ENCODE results near the gene ATP2B1.

The ATP2B1 gene

GRCh38 chr12:89619764-89620163, 88.9 kb downstream of the ATP2B1 start:
- no peaks in the 10 kb centered on the region for H3K27me3 ChIP-seq (ENCODE audit: insufficient read depth, poor library complexity, severe bottlenecking)
- peaks cover 3% of the 10 kb centered on the region for H3K4me1 ChIP-seq (ENCODE audit: insufficient read depth, poor library complexity, severe bottlenecking)
- H3K27ac ChIP-seq (ENCODE audit: poor library complexity, severe bottlenecking) = no peak overlapping the region
- DNase-seq (ENCODE audit: low spot score) (no peak), ATAC-seq (ENCODE audit: low read depth) (no peak)
- no peaks in the 10 kb centered on the region for H3K9me3 ChIP-seq (ENCODE audit: severe bottlenecking)
- TF ChIP-seq CTCF (IDR thresholded peaks at IDR 0.05; ENCODE audit: poor library complexity, severe bottlenecking) = no peak
- peaks cover 74% of the 10 kb centered on the region for H3K36me3 ChIP-seq (ENCODE audit: low read depth)
- no peak overlapping the region for H3K4me3 ChIP-seq (ENCODE audit: severe bottlenecking)

- Histone ChIP-seq H3K27me3 (ENCODE audit: insufficient read depth, poor library complexity, severe bottlenecking) (no peaks in the 10 kb centered on the region), H3K4me3 (ENCODE audit: severe bottlenecking) (no peak overlapping the region), H3K9me3 (ENCODE audit: severe bottlenecking) (no peaks in the 10 kb centered on the region), H3K36me3 (ENCODE audit: low read depth) (peaks cover 73% of the 10 kb centered on the region), H3K27ac (ENCODE audit: poor library complexity, severe bottlenecking) (no peak overlapping the region), H3K4me1 (ENCODE audit: insufficient read depth, poor library complexity, severe bottlenecking) (peaks cover 3% of the 10 kb centered on the region)
- TF ChIP-seq CTCF (IDR thresholded peaks at IDR 0.05; ENCODE audit: poor library complexity, severe bottlenecking) = no peak
- ATAC-seq (ENCODE audit: low read depth) = no peak
- no peak for DNase-seq (ENCODE audit: low spot score)
Measured at GRCh38 chr12:89618113-89618862, 90.3 kb downstream of the ATP2B1 start.

- peaks cover 65% of the 10 kb centered on the region for H3K36me3 ChIP-seq (ENCODE audit: low read depth)
- no peak for ATAC-seq (ENCODE audit: low read depth)
Measured at GRCh38 chr12:89610366-89610765, 98.3 kb downstream of the ATP2B1 start.

GRCh38 chr12:89603678-89604077, 105.0 kb downstream of the ATP2B1 start:
- Histone ChIP-seq H3K27me3 (ENCODE audit: insufficient read depth, poor library complexity, severe bottlenecking) (no peaks in the 10 kb centered on the region), H3K36me3 (ENCODE audit: low read depth) (peaks cover 67% of the 10 kb centered on the region), H3K27ac (ENCODE audit: poor library complexity, severe bottlenecking) (no peak overlapping the region), H3K4me1 (ENCODE audit: insufficient read depth, poor library complexity, severe bottlenecking) (no peaks in the 10 kb centered on the region), H3K9me3 (ENCODE audit: severe bottlenecking) (no peaks in the 10 kb centered on the region), H3K4me3 (ENCODE audit: severe bottlenecking) (no peak overlapping the region)
- no peak for TF ChIP-seq CTCF (IDR thresholded peaks at IDR 0.05; ENCODE audit: poor library complexity, severe bottlenecking)
- DNase-seq (ENCODE audit: low spot score) (no peak), ATAC-seq (ENCODE audit: low read depth) (no peak)

More at GRCh38 chr12:89610366-89610765, 98.3 kb downstream of the ATP2B1 start:
- H3K4me3 ChIP-seq (ENCODE audit: severe bottlenecking) = no peak overlapping the region
- TF ChIP-seq CTCF (IDR thresholded peaks at IDR 0.05; ENCODE audit: poor library complexity, severe bottlenecking) = no peak
- no peak overlapping the region for H3K27ac ChIP-seq (ENCODE audit: poor library complexity, severe bottlenecking)
- H3K9me3 ChIP-seq (ENCODE audit: severe bottlenecking) = no peaks in the 10 kb centered on the region
- no peaks in the 10 kb centered on the region for H3K4me1 ChIP-seq (ENCODE audit: insufficient read depth, poor library complexity, severe bottlenecking)
- H3K27me3 ChIP-seq (ENCODE audit: insufficient read depth, poor library complexity, severe bottlenecking) = no peaks in the 10 kb centered on the region
- DNase-seq (ENCODE audit: low spot score) = no peak

GRCh38 chr12:89597770-89598169, 110.9 kb downstream of the ATP2B1 start:
- Histone ChIP-seq H3K36me3 (ENCODE audit: low read depth) (peaks cover 47% of the 10 kb centered on the region), H3K4me1 (ENCODE audit: insufficient read depth, poor library complexity, severe bottlenecking) (no peaks in the 10 kb centered on the region), H3K27me3 (ENCODE audit: insufficient read depth, poor library complexity, severe bottlenecking) (no peaks in the 10 kb centered on the region), H3K27ac (ENCODE audit: poor library complexity, severe bottlenecking) (no peak overlapping the region), H3K9me3 (ENCODE audit: severe bottlenecking) (no peaks in the 10 kb centered on the region), H3K4me3 (ENCODE audit: severe bottlenecking) (no peak overlapping the region)
- ATAC-seq (ENCODE audit: low read depth) = no peak
- DNase-seq (ENCODE audit: low spot score) = no peak
- no peak for TF ChIP-seq CTCF (IDR thresholded peaks at IDR 0.05; ENCODE audit: poor library complexity, severe bottlenecking)

Measured in RWPE2 (cell line).